Measurements from ENCODE around the gene PROK1.

- TF ChIP-seq CTCF (IDR thresholded peaks at IDR 0.05): no peak
- TF ChIP-seq EZH2 (IDR thresholded peaks at IDR 0.05; ENCODE audit: borderline replicate concordance, insufficient read depth, low read depth, low read length, poor library complexity, severe bottlenecking): no peak
These were observed 13.4 kb downstream of the PROK1 start for GRCh38 chr1:110464340-110464739.

Measured in B cell (primary cell).